Thyroid gland (tissue), 4 donors: ENCODE measurements around the gene EML6.

Experiments
- CTCF ChIP-seq, 6 experiments: fragments of 200-600 bp in 3 of 6; fragments of 450-650 bp in 3 of 6; sonication (generic) in 3 of 6; IDR thresholded peaks; one replicate each; pipeline ENCODE4 v1.5.1; 2016 to 2019; ENCODE audit warnings: antibody characterized with exemption in 6 of 6, mild to moderate bottlenecking in 2 of 6, inconsistent platforms in 1 of 6, moderate library complexity in 1 of 6
- POLR2A ChIP-seq, 2 donors: fragments of 450-650 bp; IDR thresholded peaks; one replicate each; pipeline ENCODE4 v1.6.1; 2017; ENCODE audit warnings: antibody characterized with exemption in 2 of 2, mild to moderate bottlenecking in 2 of 2, moderate library complexity in 1 of 2

GRCh38 chr2:55011831-55012671 is 288.6 kb downstream of the EML6 start:
- TF ChIP-seq CTCF (IDR thresholded peaks at IDR 0.05) (no peak), POLR2A (IDR thresholded peaks at IDR 0.05) (no peak)
